CD4-positive, alpha-beta T cell treated with Interleukin-17A for 4 hours (primary cell): ENCODE results near the gene TMEM141.
"Not testable (repeated sequence)": the region's sequence is repeated elsewhere in the genome, so short reads cannot be mapped to it uniquely, and the experiment has no call there.

Experiments used
- DNase-seq: peaks from one replicate; pipeline ENCODE4 v3.0.0-alpha.2; 2020; ENCODE audit warnings: mixed read lengths

TMEM141 gene

GRCh38 chr9:136755302-136756133 is 35.6 kb upstream of the TMEM141 start:
- DNase-seq = not testable (repeated sequence)

GRCh38 chr9:136756134-136756438 is 35.1 kb upstream of the TMEM141 start:
- DNase-seq = no peak

- DNase-seq = no peak
Measured at GRCh38 chr9:136756836-136757235, 34.3 kb upstream of the TMEM141 start.

- DNase-seq = no peak
Measured at GRCh38 chr9:136757328-136757727, 33.8 kb upstream of the TMEM141 start.

- no peak for DNase-seq
Measured at GRCh38 chr9:136757751-136758140, 33.4 kb upstream of the TMEM141 start.

- DNase-seq = no peak
Measured at GRCh38 chr9:136759001-136759400, 32.1 kb upstream of the TMEM141 start.

- DNase-seq = no peak
Measured at GRCh38 chr9:136759436-136760325, 31.5 kb upstream of the TMEM141 start.

GRCh38 chr9:136760424-136760823 is 30.7 kb upstream of the TMEM141 start:
- DNase-seq = no peak

- DNase-seq = peak; percentile 23
Measured at GRCh38 chr9:136760834-136761544, 30.2 kb upstream of the TMEM141 start.

GRCh38 chr9:136761545-136761981 is 29.6 kb upstream of the TMEM141 start:
- DNase-seq = no peak

GRCh38 chr9:136762221-136762691 is 28.9 kb upstream of the TMEM141 start:
- no peak for DNase-seq

GRCh38 chr9:136762915-136763648 is 28.1 kb upstream of the TMEM141 start:
- peak; percentile 63 for DNase-seq

GRCh38 chr9:136763649-136764035 is 27.5 kb upstream of the TMEM141 start:
- no peak for DNase-seq

- DNase-seq = no peak
Measured at GRCh38 chr9:136764301-136764891, 26.7 kb upstream of the TMEM141 start, which contains the start of gene LCN15. Gene LCN15, minus strand, starts transcription at chr9:136764518. Its CDS starts 30 bp downstream, at chr9:136764488.

GRCh38 chr9:136765041-136765440 is 26.1 kb upstream of the TMEM141 start:
- DNase-seq = no peak

- not testable (repeated sequence) for DNase-seq
Measured at GRCh38 chr9:136765745-136766409, 25.3 kb upstream of the TMEM141 start.

GRCh38 chr9:136766410-136767120 is 24.6 kb upstream of the TMEM141 start:
- peak; percentile 40 for DNase-seq

- DNase-seq = peak; percentile 61
Measured at GRCh38 chr9:136769710-136770191, 21.4 kb upstream of the TMEM141 start.

GRCh38 chr9:136771907-136772415 is 19.2 kb upstream of the TMEM141 start:
- DNase-seq = no peak

GRCh38 chr9:136773386-136774044 is 17.6 kb upstream of the TMEM141 start:
- peak; percentile 19 for DNase-seq
